Neural cell (in vitro differentiated cells): ENCODE results near the gene FSTL5.

Experiments used
- EP300 ChIP-seq: fragments of 450-650 bp; conservative IDR thresholded peaks from 2 replicates; pipeline ENCODE4 v1.6.1; 2014; ENCODE audit warnings: antibody characterized with exemption, mild to moderate bottlenecking, moderate library complexity; ENCODE audit not compliant: poor library complexity, severe bottlenecking
- RAD21 ChIP-seq: fragments of 450-650 bp; conservative IDR thresholded peaks from 2 replicates; pipeline ENCODE4 v1.6.1; 2014; ENCODE audit warnings: antibody characterized with exemption, mild to moderate bottlenecking, moderate library complexity
- SMC3 ChIP-seq: fragments of 450-650 bp; conservative IDR thresholded peaks from 2 replicates; pipeline ENCODE4 v1.6.1; 2014; ENCODE audit warnings: antibody characterized with exemption, mild to moderate bottlenecking, moderate library complexity; ENCODE audit not compliant: poor library complexity
- TF ChIP-seq, protein P1 (sequence below): fragments of 450-650 bp; IDR thresholded peaks from 2 replicates; pipeline ENCODE4 v1.5.1; 2014; ENCODE audit warnings: antibody characterized with exemption, mild to moderate bottlenecking, moderate library complexity; ENCODE audit not compliant: poor library complexity, severe bottlenecking

DNA sequence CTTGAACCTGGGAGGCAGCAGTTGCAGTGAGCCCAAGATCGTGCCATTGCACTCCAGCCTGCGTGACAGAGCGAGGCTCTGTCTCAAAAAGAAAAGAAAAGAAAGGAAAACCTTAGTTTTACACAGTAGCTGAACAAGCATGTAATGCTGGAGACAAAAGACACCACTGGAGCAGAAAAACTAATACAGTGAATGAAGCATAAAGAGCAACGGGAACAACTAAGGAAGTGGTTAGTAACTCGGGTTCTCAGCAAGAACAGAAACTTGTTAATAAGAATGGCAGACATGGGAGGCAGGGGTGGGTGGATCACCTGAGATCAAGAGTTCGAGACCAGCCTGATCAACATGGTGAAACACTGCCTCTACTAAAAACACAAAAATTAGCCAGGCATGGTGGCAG is 263.7 kb downstream of the FSTL5 start:
- TF ChIP-seq, protein P1, sequence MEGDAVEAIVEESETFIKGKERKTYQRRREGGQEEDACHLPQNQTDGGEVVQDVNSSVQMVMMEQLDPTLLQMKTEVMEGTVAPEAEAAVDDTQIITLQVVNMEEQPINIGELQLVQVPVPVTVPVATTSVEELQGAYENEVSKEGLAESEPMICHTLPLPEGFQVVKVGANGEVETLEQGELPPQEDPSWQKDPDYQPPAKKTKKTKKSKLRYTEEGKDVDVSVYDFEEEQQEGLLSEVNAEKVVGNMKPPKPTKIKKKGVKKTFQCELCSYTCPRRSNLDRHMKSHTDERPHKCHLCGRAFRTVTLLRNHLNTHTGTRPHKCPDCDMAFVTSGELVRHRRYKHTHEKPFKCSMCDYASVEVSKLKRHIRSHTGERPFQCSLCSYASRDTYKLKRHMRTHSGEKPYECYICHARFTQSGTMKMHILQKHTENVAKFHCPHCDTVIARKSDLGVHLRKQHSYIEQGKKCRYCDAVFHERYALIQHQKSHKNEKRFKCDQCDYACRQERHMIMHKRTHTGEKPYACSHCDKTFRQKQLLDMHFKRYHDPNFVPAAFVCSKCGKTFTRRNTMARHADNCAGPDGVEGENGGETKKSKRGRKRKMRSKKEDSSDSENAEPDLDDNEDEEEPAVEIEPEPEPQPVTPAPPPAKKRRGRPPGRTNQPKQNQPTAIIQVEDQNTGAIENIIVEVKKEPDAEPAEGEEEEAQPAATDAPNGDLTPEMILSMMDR = no peak
- TF ChIP-seq SMC3 (no peak), EP300 (no peak), RAD21 (no peak)
